Heart right ventricle (tissue), 16 donors: ENCODE data around the gene MRPL23. TPM values are rescaled to one million over a fixed set of nuclear protein-coding genes. Genes with fewer than 3 reads are reported as not detected.

Experiments used
- ATAC-seq, 8 donors: fragments of 200-7000 bp; cut with Tn5 transposase; one replicate each; pipeline ENCODE4 v1.9.1; 2020; ENCODE audit warnings: mild to moderate bottlenecking in 8 of 8, moderate library complexity in 8 of 8, moderate number of reproducible peaks in 1 of 8
- DNase-seq, 2 donors: peaks; one replicate each; pipeline ENCODE4 v3.0.0-alpha.2; 2020
- H3K27ac ChIP-seq, 10 donors: fragments of 200-600 bp; sonication (generic) in 2 of 10; one replicate each; pipeline versions ENCODE4 v1.5.0 to v1.8.0; 2020 to 2022; ENCODE audit warnings: mild to moderate bottlenecking in 3 of 10
- H3K27me3 ChIP-seq, 7 donors: fragments of 200-600 bp; one replicate each; pipeline ENCODE4 v1.8.0; 2021 to 2022; ENCODE audit warnings: mild to moderate bottlenecking in 2 of 7
- H3K36me3 ChIP-seq, 9 donors: fragments of 200-600 bp; sonication (generic) in 1 of 9; one replicate each; pipeline versions ENCODE4 v1.5.0 to v1.8.0; 2020 to 2022; ENCODE audit warnings: mild to moderate bottlenecking in 2 of 9
- H3K4me1 ChIP-seq, 9 donors: fragments of 200-600 bp; sonication (generic) in 1 of 9; one replicate each; pipeline versions ENCODE4 v1.5.0 to v1.8.0; 2020 to 2022; ENCODE audit warnings: mild to moderate bottlenecking in 4 of 9
- H3K4me3 ChIP-seq, 10 donors: fragments of 200-600 bp; sonication (generic) in 2 of 10; one replicate each; pipeline versions ENCODE4 v1.5.0 to v1.8.0; 2020 to 2022; ENCODE audit warnings: mild to moderate bottlenecking in 7 of 10, moderate library complexity in 2 of 10
- H3K9me3 ChIP-seq, 11 donors: fragments of 200-600 bp in 10 of 11; sonication (generic) in 2 of 11; one replicate each; pipeline versions ENCODE4 v1.5.0 to v1.8.0; 2013 to 2022; ENCODE audit warnings: mild to moderate bottlenecking in 2 of 11, control low read depth in 1 of 11, moderate library complexity in 1 of 11
- CTCF ChIP-seq, 9 donors: fragments of 200-600 bp; sonication (generic) in 2 of 9; IDR thresholded peaks; one replicate each; pipeline versions ENCODE4 v1.5.0 to v1.8.0; 2021 to 2022; ENCODE audit warnings: antibody characterized with exemption in 9 of 9, mild to moderate bottlenecking in 5 of 9, moderate library complexity in 1 of 9
- WGBS, 2 donors: extraction: QIAGEN DNeasy Blood & Tissue Kit; methylation state at CpG; one replicate each; pipeline ENCODE4 v1.1.7; 2013; ENCODE audit warnings: inconsistent platforms in 1 of 2; 5-methylcytosine and 5-hydroxymethylcytosine counted together
- intact Hi-C, 10 donors: fragments of 100-400 bp; cut with DNase I; formaldehyde crosslinking; loops; one replicate each; pipeline versions ENCODE4 v1.11.1 to v1.14.2; 2022
- polyA plus RNA-seq, 2 donors: library from polyadenylated mRNA; stranded (reverse); fragments of 200-250 nt; gene quantifications; one replicate each; pipeline ENCODE4 v1.2.3, GENCODE V29; 2013
- total RNA-seq, 10 donors: library from RNA; stranded (reverse); fragmentation: NEBNext Ultra II Directional in 3 of 10; extraction: Animal tissue kit (Norgen Biotek cat#: 25700) in 3 of 10; gene quantifications; one replicate each; pipeline versions ENCODE4 v1.2.1 to v1.2.4, GENCODE V29; 2021 to 2023
- donor health status: Arrhythmogenic right ventricular cardiomyopathy.
- donor health status: ischemic (EF 13 %, LVEDD 7.1; RV severe dilation, severe dysfunction).
- donor health status: healthy with polysubstance abuse.
- donor health status: DM: no; HTN: yes; CAD: no.
- donor health status: DM: no; HTN: no; CAD: no.
- donor health status: ischemic (EF 25% LVEDD 6.9; RV normal size, moderate dysfunction).
- donor health status: ischemic (EF 25% LVEDD 5.7; RV mildly dilated, moderate dysfunction).
- donor health status: healthy.
- donor health status: DM: yes; HTN: yes; CAD: no.
- donor health status: Ischemic cardiomyopathy.
- donor health status: ischemic (EF 35%, LVEDD 5.7; RV mildly dilated, moderate dysfunction).
- donor health status: nonischemic (EF 11% LVEDD 7.7; RV severe dilation, severe dysfunction).
- donor health status: DM: yes; HTN: yes; CAD: no.
- donor health status: PGD.
- donor health status: ischemic (EF 29% LVEDD 5.4; RV normal size, mild dysfunction).
- donor health status: nonischemic (EF 23%, LVEDD 6.1; RV moderate dilation, normal function).

The MRPL23 gene
- total and polyA plus RNA-seq, 12 donors: 45.9 to 356 (median 80.7) TPM

GRCh38 chr11:1948389-1948788 lies 1.3 kb downstream of the MRPL23 start:
- no peaks in the 10 kb centered on the region for H3K9me3 ChIP-seq

GRCh38 chr11:1949302-1949701 lies 2.2 kb downstream of the MRPL23 start:
- intact Hi-C loops: loop anchor here in 2 of 10 donors (10.0 kb wide), 1 partner anchor 55 kb away; the partner anchor contains the start of gene PRR33 (in 2 of the 2)

More at GRCh38 chr11:1948389-1948788, 1.3 kb downstream of the MRPL23 start:
- no peaks in the 10 kb centered on the region for H3K27me3 ChIP-seq
- TF ChIP-seq CTCF (IDR thresholded peaks at IDR 0.05): no peak
- DNase-seq (peak; percentile 25 to 51), ATAC-seq (peak in 7 of 8 donors; percentile 13 to 68 (median 57))
- H3K36me3 ChIP-seq: no peaks in the 10 kb centered on the region
- peaks cover 0 to 10% (median 0%) of the 10 kb centered on the region in 9 donors for H3K4me1 ChIP-seq
- H3K27ac ChIP-seq: no peak overlapping the region
- H3K4me3 ChIP-seq: no peak overlapping the region
- no CpG with 5 or more reads among the region's 11 CpGs for WGBS, 2 donors
- intact Hi-C loops: loop anchor here in 2 of 10 donors (10.0 kb wide), 1 partner anchor 54 kb away; the partner anchor contains the start of gene PRR33 (in 2 of the 2)

GRCh38 chr11:1949922-1950321 lies 2.8 kb downstream of the MRPL23 start:
- DNase-seq: no peak
- no peak overlapping the region for H3K4me3 ChIP-seq
- H3K36me3 ChIP-seq: no peaks in the 10 kb centered on the region
- ATAC-seq: peak in 2 of 8 donors; percentile 5 to 15
- H3K27ac ChIP-seq: no peak overlapping the region
- no peak for TF ChIP-seq CTCF (IDR thresholded peaks at IDR 0.05)
- H3K27me3 ChIP-seq: no peaks in the 10 kb centered on the region
- H3K4me1 ChIP-seq: no peaks in the 10 kb centered on the region
- no peaks in the 10 kb centered on the region for H3K9me3 ChIP-seq
- intact Hi-C loops: loop anchor here in 2 of 10 donors (10.0 kb wide), 1 partner anchor 55 kb away; the partner anchor contains the start of gene PRR33 (in 2 of the 2)
- WGBS, 2 donors: no CpG with 5 or more reads among the region's 15 CpGs

More at GRCh38 chr11:1949302-1949701, 2.2 kb downstream of the MRPL23 start:
- DNase-seq (no peak), ATAC-seq (peak in 1 of 8 donors; percentile 12)
- no peaks in the 10 kb centered on the region for H3K27me3 ChIP-seq
- H3K27ac ChIP-seq: no peak overlapping the region
- H3K4me3 ChIP-seq: no peak overlapping the region
- no peaks in the 10 kb centered on the region for H3K9me3 ChIP-seq
- no peak for TF ChIP-seq CTCF (IDR thresholded peaks at IDR 0.05)
- peaks cover 0 to under 1% (median 0%) of the 10 kb centered on the region in 9 donors for H3K4me1 ChIP-seq
- no CpG with 5 or more reads among the region's 6 CpGs for WGBS, 2 donors
- no peaks in the 10 kb centered on the region for H3K36me3 ChIP-seq

- peak in 1 of 2 donors; percentile 10 for DNase-seq
- Histone ChIP-seq H3K4me1 (no peaks in the 10 kb centered on the region), H3K27ac (peak overlapping the region in 1 of 10 donors; percentile 36), H3K9me3 (no peaks in the 10 kb centered on the region), H3K36me3 (no peaks in the 10 kb centered on the region), H3K27me3 (no peaks in the 10 kb centered on the region), H3K4me3 (no peak overlapping the region)
- intact Hi-C loops: no loop called here
- TF ChIP-seq CTCF (IDR thresholded peaks at IDR 0.05): no peak
- no CpG with 5 or more reads among the region's 29 CpGs for WGBS, 2 donors
- ATAC-seq: no peak
These were observed 5.8 kb downstream of the MRPL23 start for GRCh38 chr11:1952806-1953482.
